GM19395 (cell line): ENCODE measurements around the gene CLPTM1L.

ENCODE experiments used
- ATAC-seq: cut with Tn5 transposase; IDR thresholded peaks from one replicate; pipeline ENCODE4 v1.9.1; 2021; ENCODE audit warnings: mild to moderate bottlenecking, moderate library complexity; ENCODE audit not compliant: unreplicated experiment

CLPTM1L gene

DNA sequence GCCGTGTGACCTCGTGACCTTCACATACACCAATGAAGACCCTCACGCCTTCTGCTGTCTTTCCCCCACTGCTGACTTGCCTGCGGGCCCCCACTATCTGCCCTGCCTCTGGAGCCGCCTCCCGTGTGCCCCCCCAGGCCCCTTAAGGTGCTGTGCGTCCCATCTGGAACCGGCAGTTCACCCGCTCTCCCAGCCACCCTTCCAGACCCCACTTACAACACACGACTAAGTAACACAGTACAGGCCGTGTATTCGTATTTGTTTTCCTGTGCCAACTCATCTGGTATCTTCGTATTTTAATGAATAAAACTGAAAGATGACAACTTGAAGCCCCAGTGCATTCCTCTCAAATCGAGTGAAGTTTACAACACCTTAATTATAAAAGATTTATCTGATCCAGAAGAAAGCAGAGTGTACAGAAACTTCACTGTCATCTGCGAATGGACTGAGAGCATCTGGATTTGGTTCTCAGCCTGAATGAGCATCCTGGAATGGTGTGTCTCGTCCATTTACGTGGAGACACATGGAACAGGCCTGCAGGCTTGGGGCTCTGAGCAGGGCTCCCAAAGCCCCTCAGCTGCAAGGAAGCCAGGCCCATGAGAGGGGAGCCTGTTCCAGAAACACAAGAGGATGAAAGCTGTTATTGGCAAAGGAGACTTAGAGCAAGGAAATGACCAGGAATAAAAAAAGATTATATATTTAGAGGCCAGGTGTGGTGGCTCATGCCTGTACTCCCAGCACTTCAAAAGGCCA is 28.1 kb downstream of the CLPTM1L start:
- no peak for ATAC-seq

DNA sequence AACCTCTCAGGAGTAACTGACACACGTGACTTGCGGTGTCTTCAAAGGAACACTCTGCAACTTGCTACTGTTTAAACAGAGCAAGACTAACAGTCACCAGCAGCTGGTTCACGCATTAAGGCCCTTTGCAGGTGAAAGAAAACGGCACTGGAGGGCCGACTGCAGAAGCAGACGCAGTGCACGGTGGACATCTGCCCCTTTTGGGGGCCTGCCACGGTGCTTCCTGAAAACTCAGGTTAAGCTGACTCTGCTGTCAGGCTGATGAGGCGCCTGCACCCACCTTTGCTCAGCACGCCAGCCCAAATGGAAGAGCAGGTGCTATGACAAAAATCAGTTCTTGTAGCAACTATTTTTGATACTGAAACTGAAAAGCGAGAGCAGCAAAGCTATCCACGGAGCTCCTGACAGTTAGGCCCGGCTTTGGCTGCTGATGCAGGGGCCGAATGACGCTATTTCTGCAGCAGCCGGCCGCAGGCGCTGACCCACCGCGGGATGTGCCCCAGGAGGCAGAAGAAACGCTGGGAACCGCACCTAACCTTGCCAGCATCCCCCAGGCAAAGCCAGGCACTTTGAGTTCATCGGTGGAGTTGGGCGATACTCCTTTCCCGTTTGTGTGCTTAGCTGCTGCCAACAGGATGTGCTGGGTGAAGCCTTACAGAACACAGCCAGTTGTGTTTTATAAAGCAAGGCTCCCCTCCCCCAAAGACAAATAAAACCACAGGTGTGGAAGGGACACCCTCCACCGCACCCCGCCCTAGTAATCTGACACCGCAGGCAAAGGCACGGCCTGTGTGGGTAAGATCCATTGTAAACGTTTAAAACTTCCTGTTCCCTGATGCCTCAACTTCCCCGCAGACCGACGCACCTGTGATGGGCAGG is 29.0 kb downstream of the CLPTM1L start:
- ATAC-seq, result peak; percentile 63

DNA sequence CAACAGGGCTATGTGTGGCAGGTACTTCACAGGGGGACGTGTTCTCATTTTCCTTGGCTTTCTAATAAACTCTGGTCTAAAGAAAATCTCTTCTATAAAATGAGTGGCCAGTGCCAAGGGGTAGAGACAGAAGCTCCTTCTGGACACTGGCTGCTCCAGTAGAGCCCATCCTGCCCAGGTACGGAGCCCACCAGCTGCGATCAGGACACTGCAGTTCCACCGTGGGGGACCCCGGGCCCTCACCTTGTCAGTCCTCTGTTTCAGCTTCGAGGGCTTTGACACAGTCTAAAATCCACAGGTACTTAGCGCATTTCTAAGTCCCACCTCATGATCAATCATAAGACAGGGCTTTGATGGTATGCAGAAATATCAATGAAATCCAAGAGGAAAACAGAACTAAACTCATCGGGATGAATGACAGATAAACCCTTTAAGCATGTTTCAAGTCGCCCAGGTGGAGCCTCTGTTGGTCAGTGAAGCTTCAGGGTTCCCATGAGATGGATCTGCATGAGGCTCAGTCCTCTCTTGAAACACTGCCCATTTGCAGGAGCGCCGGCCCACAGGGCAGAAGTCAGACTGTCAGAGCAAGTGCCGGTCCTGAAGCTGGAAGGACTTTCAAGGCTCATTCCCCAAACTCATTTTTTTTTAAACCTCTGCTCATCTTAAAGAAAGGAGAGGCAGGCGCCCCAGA is 29.7 kb downstream of the CLPTM1L start:
- ATAC-seq, result peak; percentile 4

DNA sequence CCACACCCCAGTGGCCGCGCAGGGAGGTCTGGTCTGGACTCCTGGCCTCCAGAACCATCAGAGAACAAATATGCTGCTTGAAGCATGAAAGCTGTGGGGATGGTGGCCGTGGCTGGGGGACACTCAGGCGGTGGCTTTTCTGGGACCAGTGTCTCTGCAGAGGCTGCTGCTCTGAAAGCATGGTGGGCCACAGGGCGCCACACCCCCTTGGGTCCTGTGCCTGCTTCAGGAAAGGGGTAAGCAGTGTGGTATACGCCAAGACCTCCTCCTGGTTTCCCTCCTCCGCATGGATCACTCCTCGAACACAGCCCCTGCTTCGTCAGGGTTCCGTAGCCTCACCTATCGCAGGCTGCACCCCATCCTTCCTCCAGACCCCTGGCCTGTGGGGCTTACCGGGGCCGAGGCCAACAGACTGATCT is 30.3 kb downstream of the CLPTM1L start:
- no peak for ATAC-seq

DNA sequence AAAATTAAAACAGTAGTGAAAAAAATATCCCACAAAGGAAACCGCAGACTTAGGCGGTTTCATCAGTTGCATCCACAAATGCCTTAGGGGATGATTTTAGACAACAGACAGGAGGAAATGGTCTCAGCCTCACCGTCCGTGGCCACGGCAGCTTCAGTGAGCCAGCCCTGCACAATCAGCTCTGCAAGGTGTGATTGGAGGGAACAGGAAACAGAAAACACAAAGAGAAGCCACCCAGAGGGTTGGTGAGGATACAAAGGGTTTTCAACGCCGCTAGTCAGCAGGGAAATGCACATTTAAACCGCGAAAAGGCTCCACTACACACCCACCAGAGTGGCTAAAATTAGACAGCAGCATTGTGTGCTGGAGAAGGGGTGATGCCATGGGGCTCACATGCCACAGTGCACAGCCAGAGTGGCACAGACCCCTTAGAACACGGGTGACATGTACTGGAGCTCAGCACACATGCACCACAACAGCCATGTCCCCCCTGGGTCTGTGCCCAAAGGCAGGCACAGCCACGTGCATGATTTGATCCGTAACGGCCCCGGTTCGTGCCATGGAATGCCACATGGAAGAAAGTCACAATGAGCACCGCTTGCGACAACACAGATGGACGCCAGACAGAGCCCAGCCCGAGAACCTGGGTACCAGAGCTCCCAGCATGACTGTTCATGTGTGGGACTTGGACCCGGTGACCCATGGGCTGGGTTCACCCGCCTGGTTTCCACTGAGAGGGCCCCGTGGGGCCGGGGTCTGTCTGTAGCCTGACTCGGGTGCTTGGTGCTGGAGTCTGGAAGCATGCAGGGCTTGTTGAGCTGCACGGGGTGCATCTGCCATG is 31.7 kb downstream of the CLPTM1L start:
- peak; percentile 72 for ATAC-seq

DNA sequence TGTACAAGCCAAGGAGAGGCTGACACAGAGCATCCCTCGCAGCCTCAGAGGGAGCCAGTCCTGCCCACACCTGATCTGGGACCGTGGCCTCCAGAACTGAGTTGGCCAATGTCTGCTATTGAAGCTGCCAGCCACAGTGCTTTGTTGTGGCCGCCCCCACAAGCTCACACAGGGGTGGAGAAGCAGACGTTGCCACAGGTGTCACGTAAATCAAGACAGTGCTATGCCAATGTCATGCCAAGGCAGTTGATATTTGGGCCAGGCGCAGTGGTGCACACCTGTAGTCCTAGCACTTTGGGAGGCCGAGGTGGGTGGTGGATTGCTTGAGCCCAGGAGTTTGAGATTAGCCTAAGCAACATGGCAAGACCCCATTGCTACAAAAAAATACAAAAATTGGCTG is 32.7 kb downstream of the CLPTM1L start:
- ATAC-seq, result no peak

DNA sequence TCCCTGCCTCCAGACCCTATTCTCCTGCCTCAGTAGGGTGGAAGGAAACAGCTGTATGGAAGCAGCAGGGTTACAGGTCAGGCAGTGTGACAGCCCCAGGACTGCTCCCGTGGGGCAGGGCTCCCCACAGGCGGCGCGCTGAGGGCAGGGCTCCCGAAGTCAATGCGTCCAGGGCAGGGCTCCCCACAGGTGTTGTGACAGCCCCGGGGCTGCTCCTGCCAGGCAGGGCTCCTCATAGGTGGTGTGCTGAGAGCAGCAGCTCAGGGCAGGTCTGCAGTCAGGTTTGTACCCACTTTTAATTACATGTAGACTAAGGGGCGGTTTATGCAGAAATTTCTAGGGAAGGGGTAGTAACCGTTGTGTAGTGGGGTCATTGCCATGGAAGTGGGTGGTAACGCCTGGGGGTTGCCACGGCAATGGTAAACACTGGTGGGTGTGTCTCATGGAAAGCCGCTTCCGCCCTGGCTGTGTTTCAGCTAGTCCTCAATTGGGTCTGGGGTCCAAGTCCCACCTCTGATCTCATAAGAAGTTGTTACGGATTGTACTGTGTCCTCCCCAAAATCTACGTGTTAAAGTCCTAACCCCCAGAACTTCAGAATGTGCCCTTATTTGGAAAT is 33.4 kb downstream of the CLPTM1L start:
- ATAC-seq, result no peak

DNA sequence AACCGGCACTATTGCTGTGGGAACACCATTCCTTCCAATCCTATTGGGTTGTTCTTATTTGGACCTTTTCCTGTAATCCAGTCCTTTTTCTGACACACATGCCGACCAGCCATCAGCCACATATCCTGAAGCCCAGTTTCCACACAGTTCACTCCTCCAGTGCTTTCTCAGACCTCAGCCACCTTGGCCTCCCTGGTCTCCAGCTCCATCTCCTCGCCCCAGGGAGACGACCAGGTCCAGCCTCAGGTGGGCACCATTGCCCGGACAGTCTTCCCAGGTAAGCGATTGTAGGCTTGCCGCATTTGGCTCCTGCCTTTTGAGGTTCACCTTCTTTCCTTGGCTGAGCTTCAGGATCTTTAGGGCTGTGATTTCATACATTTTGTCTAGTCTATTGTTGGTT is 34.8 kb downstream of the CLPTM1L start:
- no peak for ATAC-seq

DNA sequence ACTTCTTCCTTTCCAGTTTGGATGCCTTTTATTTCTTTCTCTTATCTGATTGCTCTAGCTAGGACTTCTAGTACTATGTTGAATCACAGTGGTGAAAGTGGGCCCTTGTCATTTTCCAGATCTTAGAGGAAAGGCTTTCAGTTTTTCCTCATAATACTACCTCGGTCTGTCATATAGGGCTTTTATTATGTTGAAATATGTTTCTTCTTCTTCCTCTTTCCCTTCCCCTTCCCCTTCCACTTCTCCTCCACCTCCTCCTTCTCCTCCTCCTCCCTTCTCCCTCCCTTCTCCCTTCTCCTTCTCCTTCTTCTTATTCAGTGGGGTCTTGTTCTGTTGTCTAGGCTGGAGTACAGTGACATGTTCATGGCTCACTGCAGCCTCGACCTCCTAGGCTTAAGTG is 40.9 kb downstream of the CLPTM1L start:
- ATAC-seq, result no peak

DNA sequence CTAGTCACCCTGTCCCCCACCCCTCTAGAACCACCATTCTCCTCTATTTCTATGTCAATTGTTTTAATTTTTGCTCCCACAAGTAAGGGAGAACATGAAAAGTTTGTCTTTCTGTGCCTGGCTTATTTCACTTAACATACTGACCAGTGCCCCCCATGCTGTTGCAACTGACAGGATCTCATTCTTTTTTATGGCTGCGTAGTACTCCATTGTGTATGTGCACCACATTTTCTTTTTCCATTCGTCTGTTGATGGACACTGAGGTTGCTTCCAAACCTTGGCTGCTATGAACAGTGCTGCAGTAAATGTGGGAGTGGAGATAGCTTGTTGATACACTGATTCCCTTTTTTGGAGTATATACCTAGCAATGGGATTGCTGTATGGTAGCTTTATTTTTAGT is 42.6 kb downstream of the CLPTM1L start:
- ATAC-seq, result no peak

DNA sequence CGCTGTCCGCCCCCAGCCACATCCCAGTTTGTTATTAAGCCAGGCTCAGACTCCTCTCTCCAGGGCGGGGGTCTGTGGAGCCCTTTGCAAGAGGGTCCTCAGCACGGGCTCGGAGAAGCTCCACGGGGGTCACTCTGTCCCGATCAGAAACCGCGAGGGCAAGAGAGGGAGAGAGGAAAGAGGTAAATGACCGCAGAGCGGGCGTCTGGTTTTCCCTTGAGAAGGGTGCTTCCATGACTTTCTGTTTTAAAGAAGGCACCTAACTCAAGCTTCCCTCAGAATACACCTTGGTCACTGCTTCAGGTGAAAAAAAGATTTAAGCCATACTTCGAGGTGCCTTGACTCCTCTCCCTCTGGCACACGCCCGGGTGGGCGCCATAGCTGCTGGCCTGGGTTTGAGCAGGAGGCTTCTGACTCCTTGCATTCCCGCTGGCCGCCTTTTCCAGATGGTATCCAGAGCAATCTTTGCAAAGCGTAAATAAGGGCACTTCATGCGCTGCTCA is 44.3 kb downstream of the CLPTM1L start:
- no peak for ATAC-seq

DNA sequence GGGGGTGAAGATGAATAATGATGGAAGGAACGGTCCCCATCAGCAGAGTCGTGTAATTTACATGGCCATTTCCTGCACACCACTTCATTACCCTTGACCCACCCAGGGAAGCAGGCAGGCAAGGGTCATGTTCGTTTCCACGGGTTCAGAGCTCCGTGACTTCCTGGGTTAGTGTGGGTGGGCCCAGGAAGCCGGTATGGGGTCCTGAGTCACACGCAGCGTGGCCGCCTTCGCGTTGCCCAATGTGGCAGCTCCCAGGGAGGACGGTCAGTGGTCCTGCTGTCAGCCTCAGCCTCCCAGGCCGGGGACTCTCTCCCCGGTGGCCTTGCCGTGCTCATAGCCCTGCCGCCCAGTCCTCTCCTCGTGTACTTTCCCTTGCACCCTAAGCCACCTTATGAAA is 44.9 kb downstream of the CLPTM1L start:
- ATAC-seq, result no peak

DNA sequence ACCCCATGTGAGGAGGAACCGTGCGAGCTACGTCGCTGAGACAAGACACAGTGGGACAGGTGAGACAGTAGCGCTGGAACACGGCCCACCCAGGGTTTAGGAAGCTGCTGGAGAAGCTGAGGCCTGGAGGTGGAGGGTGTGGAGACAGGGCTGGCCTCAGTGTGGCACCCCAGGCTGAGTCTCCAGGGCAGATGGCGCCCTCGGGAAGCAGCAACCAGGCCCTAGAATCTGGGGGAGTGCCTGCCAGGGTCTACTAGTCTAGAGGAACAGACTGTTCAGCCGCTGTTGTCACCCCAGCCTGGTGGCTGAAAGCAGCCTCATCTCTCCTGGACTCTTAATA is 45.4 kb downstream of the CLPTM1L start:
- ATAC-seq, result no peak

DNA sequence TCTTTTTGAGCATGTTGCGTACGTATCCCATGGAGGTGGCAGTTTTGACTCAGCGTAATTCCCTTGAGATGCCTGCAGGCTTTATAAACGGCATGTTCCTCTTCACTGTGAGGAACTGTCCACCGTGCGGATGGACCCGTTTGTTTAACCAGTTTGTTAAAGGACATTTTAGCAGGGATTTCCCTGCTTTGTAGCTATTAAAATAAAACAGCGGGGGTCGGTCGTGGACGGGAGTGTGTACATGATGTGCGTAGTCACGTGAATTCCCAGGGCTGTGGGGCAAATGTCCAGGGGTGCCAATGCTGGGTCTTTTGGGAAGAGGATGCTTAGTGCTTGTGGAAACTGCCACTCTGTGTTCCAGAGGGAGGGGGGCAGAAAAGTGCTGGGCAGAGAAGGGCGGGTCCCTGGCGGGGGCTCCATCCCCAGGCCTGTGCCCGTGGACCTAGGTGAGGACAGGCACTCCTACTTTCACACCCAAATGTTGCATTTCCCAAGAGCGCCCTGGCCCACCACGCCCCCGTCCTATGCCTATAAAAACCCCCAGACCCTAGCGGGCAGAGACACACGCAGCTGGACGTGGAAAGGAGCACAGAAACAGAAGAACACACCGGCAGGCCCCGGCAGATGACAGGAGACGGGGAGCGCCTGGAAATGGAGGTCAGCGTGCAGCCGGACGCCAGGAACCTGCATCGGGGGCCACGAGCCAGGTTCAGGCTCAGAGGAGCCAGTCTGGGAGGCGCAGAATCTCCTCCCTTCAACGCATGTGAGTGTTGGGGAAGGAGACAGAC is 46.0 kb downstream of the CLPTM1L start:
- ATAC-seq, result no peak

DNA sequence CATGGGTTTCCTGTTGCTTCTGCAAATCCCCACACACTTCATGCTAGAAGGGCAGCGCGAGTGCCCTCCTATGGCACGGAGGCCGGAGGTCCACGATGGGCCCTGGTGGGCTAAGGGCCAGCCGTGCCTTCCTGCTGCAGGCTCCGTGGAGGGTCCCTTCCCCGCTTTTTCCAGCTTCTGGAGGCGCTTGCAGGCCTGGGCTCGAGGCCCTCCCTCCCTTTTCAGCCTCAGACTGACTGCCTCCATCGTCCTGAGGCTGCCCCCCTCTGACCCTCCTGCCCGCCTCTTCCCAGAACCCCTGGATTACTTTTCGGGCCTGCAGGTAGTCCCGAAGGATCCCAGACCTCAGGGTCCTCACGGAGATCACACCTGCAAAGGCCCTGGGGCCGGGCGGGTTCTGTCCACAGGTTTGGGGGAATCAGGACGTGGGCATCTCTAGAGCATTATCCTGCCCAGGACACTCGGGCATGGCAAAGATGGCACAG is 46.8 kb downstream of the CLPTM1L start:
- no peak for ATAC-seq

DNA sequence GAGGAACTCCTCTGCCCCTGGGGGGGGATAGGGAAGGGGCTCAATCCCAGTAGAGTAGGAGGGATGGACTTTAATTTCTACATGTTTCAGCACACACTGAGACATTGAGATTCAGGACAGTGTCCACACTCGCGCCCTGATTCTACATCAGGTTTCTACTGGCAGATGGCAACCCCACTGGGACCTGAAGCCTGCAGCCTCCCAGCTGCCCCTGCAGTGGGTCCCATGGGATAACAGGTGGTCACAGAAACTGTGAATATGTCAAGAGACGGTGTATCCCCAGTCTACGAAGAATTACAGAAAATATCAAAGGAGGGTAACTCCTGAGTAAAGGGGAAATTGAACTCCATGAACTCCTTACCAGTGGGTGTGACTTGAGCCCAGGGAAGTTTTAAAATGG is 47.7 kb downstream of the CLPTM1L start:
- ATAC-seq, result no peak

DNA sequence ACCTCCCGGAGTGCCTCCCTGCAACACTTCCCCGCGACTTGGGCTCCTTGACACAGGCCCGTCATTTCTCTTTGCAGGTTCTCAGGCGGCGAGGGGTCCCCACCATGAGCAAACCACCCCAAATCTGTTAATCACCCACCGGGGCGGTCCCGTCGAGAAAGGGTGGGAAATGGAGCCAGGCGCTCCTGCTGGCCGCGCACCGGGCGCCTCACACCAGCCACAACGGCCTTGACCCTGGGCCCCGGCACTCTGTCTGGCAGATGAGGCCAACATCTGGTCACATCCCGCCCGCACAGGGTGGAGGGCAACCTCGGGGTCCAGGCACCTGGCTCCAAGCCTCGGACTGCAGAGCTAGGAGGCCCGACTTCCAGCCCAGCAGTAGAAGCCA is 49.3 kb downstream of the CLPTM1L start:
- ATAC-seq, result no peak

DNA sequence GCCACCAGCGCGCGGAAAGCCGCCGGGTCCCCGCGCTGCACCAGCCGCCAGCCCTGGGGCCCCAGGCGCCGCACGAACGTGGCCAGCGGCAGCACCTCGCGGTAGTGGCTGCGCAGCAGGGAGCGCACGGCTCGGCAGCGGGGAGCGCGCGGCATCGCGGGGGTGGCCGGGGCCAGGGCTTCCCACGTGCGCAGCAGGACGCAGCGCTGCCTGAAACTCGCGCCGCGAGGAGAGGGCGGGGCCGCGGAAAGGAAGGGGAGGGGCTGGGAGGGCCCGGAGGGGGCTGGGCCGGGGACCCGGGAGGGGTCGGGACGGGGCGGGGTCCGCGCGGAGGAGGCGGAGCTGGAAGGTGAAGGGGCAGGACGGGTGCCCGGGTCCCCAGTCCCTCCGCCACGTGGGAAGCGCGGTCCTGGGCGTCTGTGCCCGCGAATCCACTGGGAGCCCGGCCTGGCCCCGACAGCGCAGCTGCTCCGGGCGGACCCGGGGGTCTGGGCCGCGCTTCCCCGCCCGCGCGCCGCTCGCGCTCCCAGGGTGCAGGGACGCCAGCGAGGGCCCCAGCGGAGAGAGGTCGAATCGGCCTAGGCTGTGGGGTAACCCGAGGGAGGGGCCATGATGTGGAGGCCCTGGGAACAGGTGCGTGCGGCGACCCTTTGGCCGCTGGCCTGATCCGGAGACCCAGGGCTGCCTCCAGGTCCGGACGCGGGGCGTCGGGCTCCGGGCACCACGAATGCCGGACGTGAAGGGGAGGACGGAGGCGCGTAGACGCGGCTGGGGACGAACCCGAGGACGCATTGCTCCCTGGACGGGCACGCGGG is 49.9 kb downstream of the CLPTM1L start, which contains the start of gene TERT:
Gene TERT, minus strand, starts transcription at position 234 of the 815 bp plus-strand sequence. Its CDS starts 79 bp downstream, at position 155.
- no peak for ATAC-seq
